A549 (cell line): ENCODE data around the gene NT5C2. TPM values are rescaled to one million over a fixed set of nuclear protein-coding genes. Genes with fewer than 3 reads are reported as not detected.

ENCODE experiments used
- BHLHE40 ChIP-seq: IDR thresholded peaks from 2 replicates; pipeline ENCODE4 v1.6.1; 2012; ENCODE audit warnings: low read depth, low read length, inconsistent platforms
- CBX2 ChIP-seq: fragments of 200-600 bp; sonication (generic); IDR thresholded peaks from 2 replicates; pipeline ENCODE4 v1.6.1; 2016; ENCODE audit warnings: low read depth, mild to moderate bottlenecking, borderline replicate concordance
- CBX8 ChIP-seq: fragments of 200-600 bp; sonication (generic); IDR thresholded peaks from 2 replicates; pipeline ENCODE4 v1.6.1; 2016
- CTCF ChIP-seq: fragments of >200 bp; sonication (Bioruptor Twin); formaldehyde crosslinking; IDR thresholded peaks from 3 replicates; pipeline ENCODE4 v1.5.1; 2016
- E2F6 ChIP-seq: IDR thresholded peaks from 2 replicates; pipeline ENCODE4 v1.6.1; 2012; ENCODE audit warnings: low read depth, borderline replicate concordance
- EHF ChIP-seq: fragments of 250-450 bp; sonication (Bioruptor Pico); IDR thresholded peaks from 2 replicates; pipeline ENCODE4 v1.5.0; 2020; ENCODE audit warnings: mild to moderate bottlenecking
- EP300 ChIP-seq, 2 experiments: fragments of >200 bp; sonication (Bioruptor Twin); formaldehyde crosslinking; IDR thresholded peaks; 2 replicates in 1 of 2; 3 replicates in 1 of 2; pipeline ENCODE4 v1.6.1; 2016 to 2017
- ESRRA ChIP-seq: fragments of 150-350 bp; IDR thresholded peaks from 2 replicates; pipeline ENCODE4 v1.6.1; 2014; ENCODE audit warnings: mild to moderate bottlenecking, low read length, borderline replicate concordance
- FOXS1 ChIP-seq: fragments of 250-450 bp; sonication (Bioruptor Pico); IDR thresholded peaks from 2 replicates; pipeline ENCODE4 v1.5.0; 2020; ENCODE audit warnings: mild to moderate bottlenecking, moderate library complexity
- KDM1A ChIP-seq: fragments of 200-600 bp; sonication (generic); IDR thresholded peaks from 2 replicates; pipeline ENCODE4 v1.6.1; 2016; ENCODE audit warnings: low read depth, mild to moderate bottlenecking
- MAFK ChIP-seq: fragments of 450-650 bp; IDR thresholded peaks from 2 replicates; pipeline ENCODE4 v1.6.1; 2014; ENCODE audit not compliant: partially characterized antibody
- MAX ChIP-seq: IDR thresholded peaks from 2 replicates; pipeline ENCODE4 v1.6.1; 2012
- PBX3 ChIP-seq: IDR thresholded peaks from 2 replicates; pipeline ENCODE4 v1.6.1; 2012
- POLR2A ChIP-seq: IDR thresholded peaks from 2 replicates; pipeline ENCODE4 v1.6.1; 2012; ENCODE audit warnings: mild to moderate bottlenecking, low read length
- RAD21 ChIP-seq, 2 experiments: fragments of >200 bp in 1 of 2; sonication (Bioruptor Twin) in 1 of 2; formaldehyde crosslinking in 1 of 2; IDR thresholded peaks in 1 of 2; conservative IDR thresholded peaks in 1 of 2; 2 replicates in 1 of 2; 3 replicates in 1 of 2; pipeline ENCODE4 v1.6.1; 2012 to 2018; ENCODE audit warnings: inconsistent platforms in 1 of 2
- REST ChIP-seq: fragments of 200-600 bp; sonication (generic); IDR thresholded peaks from 2 replicates; pipeline ENCODE4 v1.6.1; 2016; ENCODE audit warnings: antibody characterized with exemption, mild to moderate bottlenecking, moderate library complexity
- RFX5 ChIP-seq: fragments of 450-650 bp; IDR thresholded peaks from 2 replicates; pipeline ENCODE4 v1.7.1; 2014; ENCODE audit warnings: antibody characterized with exemption, mild to moderate bottlenecking, moderate library complexity
- SMC3 ChIP-seq: fragments of >200 bp; sonication (Bioruptor Twin); formaldehyde crosslinking; IDR thresholded peaks from 3 replicates; pipeline ENCODE4 v1.6.1; 2018; ENCODE audit warnings: inconsistent platforms
- SREBF2 ChIP-seq: fragments of 450-650 bp; IDR thresholded peaks from 2 replicates; pipeline ENCODE4 v1.6.1; 2014; ENCODE audit warnings: mild to moderate bottlenecking, moderate library complexity
- TFCP2L1 ChIP-seq: fragments of 250-450 bp; sonication (Bioruptor Pico); IDR thresholded peaks from 2 replicates; pipeline ENCODE4 v1.5.0; 2021; ENCODE audit warnings: mild to moderate bottlenecking
- TP53 ChIP-seq: fragments of 250-450 bp; sonication (Bioruptor Pico); IDR thresholded peaks from 2 replicates; pipeline ENCODE4 v1.5.0; 2021; ENCODE audit warnings: mild to moderate bottlenecking, moderate library complexity
- ZNF302 ChIP-seq: fragments of 250-450 bp; sonication (Bioruptor Pico); IDR thresholded peaks from 2 replicates; pipeline ENCODE4 v1.9.0; 2021; ENCODE audit warnings: inconsistent platforms, mild to moderate bottlenecking, moderate library complexity
- polyA plus RNA-seq, 4 experiments: library from polyadenylated mRNA; depleted of rRNA in 3 of 4; stranded (reverse); fragments of >200 nt; fragmentation: RNase III in 1 of 4; extraction: RNeasy Plus Mini Kit Qiagen cat#74134 plus additional on column Dnase treatment in 1 of 4; gene quantifications; 2 replicates in 3 of 4; 3 replicates in 1 of 4; pipeline ENCODE4 v1.2.3, GENCODE V29; 2011 to 2017

Gene NT5C2
- polyA plus RNA-seq, 2 of the 4 experiments (the other 2 are of a cell fraction) = 86.4 to 177 TPM

- no peak for TF ChIP-seq KDM1A
- TF ChIP-seq MAX = peak; percentile 84
- TF ChIP-seq CTCF = no peak
- TF ChIP-seq PBX3 = no peak
- TF ChIP-seq SREBF2 = no peak
- no peak for TF ChIP-seq CBX8
- peak; percentile 53; the same call in 1 of the 2 replicates for TF ChIP-seq E2F6
- TF ChIP-seq MAFK = peak; percentile 99
- no peak for TF ChIP-seq BHLHE40
- TF ChIP-seq TFCP2L1 (CRISPR knock-in tag) = 0 out of 2 replicates have a peak, but pooled peaks have one; percentile 66
- TF ChIP-seq TP53 = peak; percentile 86; the same call in 1 of the 2 replicates
- peak; percentile 25 to 75; a peak in 3 of 5 replicates for TF ChIP-seq EP300 (IDR thresholded peaks at IDR 0.05)
- no peak for TF ChIP-seq CBX2
- TF ChIP-seq RFX5 = no peak; the same call in 1 of the 2 replicates
- no peak for TF ChIP-seq REST
- TF ChIP-seq ESRRA = no peak
- TF ChIP-seq SMC3 = peak; percentile 40; the same call in 1 of the 3 replicates
- TF ChIP-seq EHF (CRISPR knock-in tag) = peak; percentile 85; the same call in 1 of the 2 replicates
- 0 out of 2 replicates have a peak, but pooled peaks have one; percentile 62 for TF ChIP-seq FOXS1 (CRISPR knock-in tag)
- 0 out of 2 replicates have a peak, but pooled peaks have one; percentile 10 for TF ChIP-seq POLR2A
- TF ChIP-seq RAD21 (conservative IDR thresholded peaks at IDR 0.05 in 1 of 2, IDR thresholded peaks at IDR 0.05 in 1 of 2) = peak; percentile 36 to 44
- TF ChIP-seq ZNF302 = peak; percentile 77; the same call in 1 of the 2 replicates
Measured at GRCh38 chr10:103241262-103242011, 48.4 kb upstream of the NT5C2 start (continued).
